GM18868 (cell line): ENCODE measurements around the gene CMSS1.
"Not testable (repeated sequence)": the region's sequence is repeated elsewhere in the genome, so short reads cannot be mapped to it uniquely, and the experiment has no call there.

Source experiments
- ATAC-seq: cut with Tn5 transposase; IDR thresholded peaks from one replicate; pipeline ENCODE4 v1.9.1; 2021; ENCODE audit warnings: mild to moderate bottlenecking, moderate library complexity; ENCODE audit not compliant: unreplicated experiment

The CMSS1 gene

GRCh38 chr3:100043271-100043670, 225.6 kb downstream of the CMSS1 start:
- no peak for ATAC-seq

- ATAC-seq = peak; percentile 76
These were observed 226.7 kb downstream of the CMSS1 start for GRCh38 chr3:100044369-100044768.

GRCh38 chr3:100045696-100046095, 228.0 kb downstream of the CMSS1 start:
- ATAC-seq = no peak

- no peak for ATAC-seq
These were observed 229.3 kb downstream of the CMSS1 start for GRCh38 chr3:100046986-100047385.

GRCh38 chr3:100047455-100048141, 229.9 kb downstream of the CMSS1 start:
- peak; percentile 82 for ATAC-seq

- ATAC-seq = no peak
These were observed 230.6 kb downstream of the CMSS1 start for GRCh38 chr3:100048248-100048647.

GRCh38 chr3:100051513-100051912, 233.9 kb downstream of the CMSS1 start:
- ATAC-seq = not testable (repeated sequence)

- ATAC-seq = no peak
These were observed 236.4 kb downstream of the CMSS1 start for GRCh38 chr3:100053951-100054620.

- no peak for ATAC-seq
These were observed 240.3 kb downstream of the CMSS1 start for GRCh38 chr3:100057716-100058575.

GRCh38 chr3:100059472-100059871, 241.8 kb downstream of the CMSS1 start:
- ATAC-seq = no peak

- ATAC-seq = peak; percentile 47
These were observed 243.2 kb downstream of the CMSS1 start for GRCh38 chr3:100060685-100061484.

- no peak for ATAC-seq
These were observed 245.0 kb downstream of the CMSS1 start for GRCh38 chr3:100062665-100063064.

GRCh38 chr3:100063929-100064461, 246.3 kb downstream of the CMSS1 start:
- no peak for ATAC-seq

GRCh38 chr3:100067589-100067988, 249.9 kb downstream of the CMSS1 start:
- no peak for ATAC-seq

GRCh38 chr3:100068826-100069225, 251.2 kb downstream of the CMSS1 start:
- ATAC-seq = peak; percentile 72

- no peak for ATAC-seq
These were observed 251.8 kb downstream of the CMSS1 start for GRCh38 chr3:100069472-100069871.

GRCh38 chr3:100072326-100073048, 254.8 kb downstream of the CMSS1 start:
- ATAC-seq = peak; percentile 73

- ATAC-seq = no peak
These were observed 255.5 kb downstream of the CMSS1 start for GRCh38 chr3:100073049-100073713.

- ATAC-seq = no peak
These were observed 256.1 kb downstream of the CMSS1 start for GRCh38 chr3:100073714-100074307.
